ENCODE measurements around the gene FOSB. TPM values are rescaled to one million over a fixed set of nuclear protein-coding genes. Genes with fewer than 3 reads are reported as not detected.

Gene FOSB
- total RNA-seq, 1 donor from 2014 or later: 3.6 TPM

- Histone ChIP-seq H3K4me1 (peaks cover 17% of the 10 kb centered on the region), H3K27ac (peak overlapping the region; percentile 95), H3K36me3 (no peaks in the 10 kb centered on the region), H3K27me3 (no peaks in the 10 kb centered on the region), H3K4me3 (peak overlapping the region; percentile 52), H3K9me3 (no peaks in the 10 kb centered on the region)
- DNase-seq (peak; percentile 98), ATAC-seq (peak; percentile 86)
- intact Hi-C loops (cut with DNase I): no loop called here
- TF ChIP-seq CTCF (IDR thresholded peaks at IDR 0.05): no peak
These were observed 24.1 kb upstream of the FOSB start for GRCh38 chr19:45443462-45444317.

GRCh38 chr19:45444318-45445041, 23.3 kb upstream of the FOSB start:
- ATAC-seq (peak; percentile 83), DNase-seq (peak; percentile 98)
- H3K9me3 ChIP-seq: no peaks in the 10 kb centered on the region
- peaks cover 17% of the 10 kb centered on the region for H3K4me1 ChIP-seq
- H3K36me3 ChIP-seq: no peaks in the 10 kb centered on the region
- peak overlapping the region; percentile 52 for H3K4me3 ChIP-seq
- TF ChIP-seq CTCF (IDR thresholded peaks at IDR 0.05): no peak
- peak overlapping the region; percentile 95 for H3K27ac ChIP-seq
- H3K27me3 ChIP-seq: no peaks in the 10 kb centered on the region
- intact Hi-C loops (cut with DNase I): no loop called here

- Histone ChIP-seq H3K36me3 (no peaks in the 10 kb centered on the region), H3K27ac (peak overlapping the region; percentile 95), H3K4me1 (peaks cover 20% of the 10 kb centered on the region), H3K4me3 (no peak overlapping the region), H3K9me3 (no peaks in the 10 kb centered on the region), H3K27me3 (no peaks in the 10 kb centered on the region)
- no peak for ATAC-seq
- intact Hi-C loops (cut with DNase I): no loop called here
- no peak for DNase-seq
- TF ChIP-seq CTCF (IDR thresholded peaks at IDR 0.05): no peak
These were observed 22.7 kb upstream of the FOSB start for GRCh38 chr19:45445139-45445538.

GRCh38 chr19:45446295-45446694, 21.5 kb upstream of the FOSB start:
- no peak overlapping the region for H3K4me3 ChIP-seq
- H3K27me3 ChIP-seq: no peaks in the 10 kb centered on the region
- TF ChIP-seq CTCF (IDR thresholded peaks at IDR 0.05): peak; percentile 37
- H3K27ac ChIP-seq: no peak overlapping the region
- DNase-seq (no peak), ATAC-seq (no peak)
- H3K36me3 ChIP-seq: no peaks in the 10 kb centered on the region
- H3K4me1 ChIP-seq: peaks cover 24% of the 10 kb centered on the region
- intact Hi-C loops (cut with DNase I): no loop called here
- no peaks in the 10 kb centered on the region for H3K9me3 ChIP-seq

GRCh38 chr19:45446944-45447343, 20.9 kb upstream of the FOSB start:
- no peak for TF ChIP-seq CTCF (IDR thresholded peaks at IDR 0.05)
- no peak overlapping the region for H3K4me3 ChIP-seq
- no peaks in the 10 kb centered on the region for H3K27me3 ChIP-seq
- ATAC-seq: no peak
- H3K36me3 ChIP-seq: no peaks in the 10 kb centered on the region
- H3K27ac ChIP-seq: no peak overlapping the region
- peaks cover 29% of the 10 kb centered on the region for H3K4me1 ChIP-seq
- DNase-seq: no peak
- intact Hi-C loops (cut with DNase I): no loop called here
- H3K9me3 ChIP-seq: no peaks in the 10 kb centered on the region
